PFSK-1 (cell line): ENCODE measurements around the gene SLC6A6.

Experiments
- FOXP2 ChIP-seq: optimal IDR thresholded peaks from 2 replicates; pipeline ENCODE3; 2011; ENCODE audit warnings: borderline replicate concordance, control low read depth, inconsistent platforms; ENCODE audit not compliant: insufficient read depth; ENCODE audit errors: extremely low read length, extremely low read depth
- POLR2AphosphoS5 ChIP-seq: IDR thresholded peaks from 2 replicates; pipeline ENCODE4 v1.6.1; 2012; ENCODE audit warnings: low read depth, mild to moderate bottlenecking, control low read depth, low read length, moderate library complexity
- SIN3A ChIP-seq: IDR thresholded peaks from 2 replicates; pipeline ENCODE4 v1.6.1; 2012; ENCODE audit warnings: mild to moderate bottlenecking, low read length, moderate library complexity, borderline replicate concordance; ENCODE audit not compliant: insufficient read depth
- TAF1 ChIP-seq: IDR thresholded peaks from 2 replicates; pipeline ENCODE4 v1.6.1; 2012; ENCODE audit warnings: low read length, control low read depth, borderline replicate concordance; ENCODE audit not compliant: insufficient read depth
- TF ChIP-seq, protein P1 (sequence below), 2 experiments: IDR thresholded peaks; 2 replicates each; pipeline versions ENCODE4 v1.6.1 to v1.8.0; 2011 to 2012; ENCODE audit warnings: low read depth in 2 of 2, low read length in 2 of 2, control low read depth in 1 of 2, inconsistent platforms in 1 of 2, mild to moderate bottlenecking in 1 of 2, moderate library complexity in 1 of 2; ENCODE audit not compliant: insufficient read depth in 1 of 2

SLC6A6 gene

GRCh38 chr3:14506626-14507304, 104.4 kb downstream of the SLC6A6 start:
- TF ChIP-seq TAF1 (no peak), SIN3A (no peak), POLR2AphosphoS5 (no peak), FOXP2 (no peak)
- TF ChIP-seq, protein P1, sequence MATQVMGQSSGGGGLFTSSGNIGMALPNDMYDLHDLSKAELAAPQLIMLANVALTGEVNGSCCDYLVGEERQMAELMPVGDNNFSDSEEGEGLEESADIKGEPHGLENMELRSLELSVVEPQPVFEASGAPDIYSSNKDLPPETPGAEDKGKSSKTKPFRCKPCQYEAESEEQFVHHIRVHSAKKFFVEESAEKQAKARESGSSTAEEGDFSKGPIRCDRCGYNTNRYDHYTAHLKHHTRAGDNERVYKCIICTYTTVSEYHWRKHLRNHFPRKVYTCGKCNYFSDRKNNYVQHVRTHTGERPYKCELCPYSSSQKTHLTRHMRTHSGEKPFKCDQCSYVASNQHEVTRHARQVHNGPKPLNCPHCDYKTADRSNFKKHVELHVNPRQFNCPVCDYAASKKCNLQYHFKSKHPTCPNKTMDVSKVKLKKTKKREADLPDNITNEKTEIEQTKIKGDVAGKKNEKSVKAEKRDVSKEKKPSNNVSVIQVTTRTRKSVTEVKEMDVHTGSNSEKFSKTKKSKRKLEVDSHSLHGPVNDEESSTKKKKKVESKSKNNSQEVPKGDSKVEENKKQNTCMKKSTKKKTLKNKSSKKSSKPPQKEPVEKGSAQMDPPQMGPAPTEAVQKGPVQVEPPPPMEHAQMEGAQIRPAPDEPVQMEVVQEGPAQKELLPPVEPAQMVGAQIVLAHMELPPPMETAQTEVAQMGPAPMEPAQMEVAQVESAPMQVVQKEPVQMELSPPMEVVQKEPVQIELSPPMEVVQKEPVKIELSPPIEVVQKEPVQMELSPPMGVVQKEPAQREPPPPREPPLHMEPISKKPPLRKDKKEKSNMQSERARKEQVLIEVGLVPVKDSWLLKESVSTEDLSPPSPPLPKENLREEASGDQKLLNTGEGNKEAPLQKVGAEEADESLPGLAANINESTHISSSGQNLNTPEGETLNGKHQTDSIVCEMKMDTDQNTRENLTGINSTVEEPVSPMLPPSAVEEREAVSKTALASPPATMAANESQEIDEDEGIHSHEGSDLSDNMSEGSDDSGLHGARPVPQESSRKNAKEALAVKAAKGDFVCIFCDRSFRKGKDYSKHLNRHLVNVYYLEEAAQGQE (IDR thresholded peaks at IDR 0.05; ENCODE audit: insufficient read depth in 1 of 2, low read depth in 2 of 2, low read length in 2 of 2): no peak

DNA sequence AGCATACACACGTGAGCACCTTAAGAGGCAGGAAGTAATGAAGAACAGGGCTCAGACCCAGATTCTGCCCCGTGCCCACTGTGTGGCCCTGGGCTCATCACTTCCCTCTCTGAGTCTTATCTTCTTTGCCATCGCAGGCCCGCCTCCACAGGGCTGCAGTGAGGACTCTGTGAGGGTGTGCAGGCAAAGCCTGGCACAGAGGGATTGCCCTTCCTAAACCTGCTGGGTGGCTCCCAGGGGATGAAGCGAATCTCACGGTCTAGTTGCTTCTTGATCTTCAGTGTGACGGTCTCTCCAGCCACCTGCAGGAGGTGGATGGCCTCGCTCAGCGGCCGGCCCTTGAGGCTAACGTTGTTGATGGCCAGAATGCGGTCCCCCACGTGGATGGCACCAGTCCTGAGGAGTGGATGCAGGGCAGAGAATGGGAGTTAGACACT, 104.9 kb downstream of the SLC6A6 start:
- no peak for TF ChIP-seq POLR2AphosphoS5
- TF ChIP-seq FOXP2: no peak
- TF ChIP-seq TAF1: no peak

DNA sequence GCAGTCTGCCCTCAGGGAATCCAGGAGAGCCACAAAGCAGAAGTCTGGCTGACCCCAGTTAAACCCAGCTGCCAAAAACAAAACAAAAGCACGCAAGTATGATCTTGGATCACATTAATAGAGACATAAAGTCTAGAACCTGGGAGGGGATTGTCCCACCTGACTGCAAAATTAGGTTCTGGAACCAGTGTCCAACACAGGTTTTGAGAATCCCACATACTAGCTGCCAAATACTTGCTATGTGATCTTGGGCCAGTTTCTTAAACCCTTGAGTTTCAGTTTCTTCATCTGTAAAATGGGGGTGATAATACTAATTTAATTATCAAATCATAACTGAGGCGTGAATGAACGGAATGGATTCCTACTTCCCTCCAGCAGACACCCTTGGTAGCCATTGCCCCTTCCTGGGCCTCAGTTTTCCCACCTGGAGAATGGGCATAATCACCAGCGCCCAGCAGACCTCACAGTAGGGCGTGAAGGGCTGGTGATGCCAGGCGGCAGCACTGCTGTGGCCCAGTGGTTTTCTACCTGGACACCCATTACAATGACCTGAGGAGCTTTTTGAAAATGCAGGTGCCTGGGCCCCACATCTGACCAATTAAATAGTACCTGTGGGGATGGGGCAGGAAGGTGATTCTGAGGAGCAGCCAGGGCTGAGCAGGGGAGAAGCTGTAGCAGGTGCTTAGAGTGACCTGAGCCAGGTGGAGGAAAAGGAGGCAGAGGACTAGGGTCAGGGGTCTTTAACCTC, 105.5 kb downstream of the SLC6A6 start:
- no peak for TF ChIP-seq FOXP2

DNA sequence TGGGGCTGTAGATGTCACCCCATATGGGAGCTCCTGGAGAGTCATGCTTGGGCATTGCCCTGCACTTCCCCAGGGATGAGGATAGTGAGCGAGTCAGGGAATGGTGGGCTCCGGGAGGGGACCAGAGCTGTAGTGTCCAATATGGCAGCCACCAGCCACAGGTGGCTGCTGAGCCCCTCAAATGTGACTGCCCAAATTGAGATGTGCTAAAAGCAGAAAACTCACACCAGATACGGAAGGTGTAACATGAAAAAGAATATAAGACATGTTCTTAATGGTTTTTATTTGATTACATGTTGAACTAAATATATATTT, 106.1 kb downstream of the SLC6A6 start:
- TF ChIP-seq FOXP2 (no peak), SIN3A (no peak), TAF1 (no peak), POLR2AphosphoS5 (no peak)
- TF ChIP-seq, protein P1 (IDR thresholded peaks at IDR 0.05; ENCODE audit: insufficient read depth in 1 of 2, low read depth in 2 of 2, low read length in 2 of 2): no peak

DNA sequence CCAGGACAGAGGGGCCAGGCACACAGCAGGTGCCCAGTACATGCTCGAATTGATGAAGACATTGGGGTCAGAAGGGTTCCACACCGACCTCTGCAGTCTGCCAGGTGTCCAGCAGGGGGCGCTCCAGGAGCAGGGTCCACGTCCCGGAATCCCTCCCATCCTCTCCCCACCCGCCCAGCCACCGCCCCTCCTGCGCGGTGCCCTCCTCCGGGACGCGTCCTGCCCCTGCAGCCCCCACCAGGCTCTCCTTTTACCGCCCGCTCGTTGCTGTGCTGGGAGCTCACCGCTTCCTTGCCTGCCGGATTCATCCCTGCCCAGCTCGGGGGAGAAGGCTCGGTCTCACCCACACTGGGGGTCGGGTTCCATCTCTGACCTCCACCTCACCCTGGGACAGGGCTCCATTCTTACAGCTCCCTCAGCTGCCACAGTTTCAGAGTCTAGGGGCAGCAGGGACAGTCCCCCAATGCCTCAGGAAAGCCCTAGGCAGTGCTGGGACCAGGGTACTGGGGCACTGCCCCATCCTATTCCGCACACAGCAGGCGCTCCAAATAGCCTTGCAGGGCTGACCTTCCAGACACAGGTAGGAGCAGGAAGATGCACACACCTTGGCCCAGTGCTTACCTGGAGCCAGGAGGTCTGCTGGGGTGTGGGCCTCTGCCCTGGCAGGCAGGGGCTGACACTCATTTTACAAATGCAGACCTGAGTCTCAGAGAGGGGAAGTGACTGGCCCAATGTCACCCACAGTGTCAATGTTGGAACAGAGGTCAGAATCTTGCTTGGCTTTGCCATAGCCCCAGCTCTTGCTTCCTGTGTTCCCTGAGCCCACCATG, 106.8 kb downstream of the SLC6A6 start:
- TF ChIP-seq, protein P1 (IDR thresholded peaks at IDR 0.05; ENCODE audit: insufficient read depth in 1 of 2, low read depth in 2 of 2, low read length in 2 of 2): no peak
- TF ChIP-seq TAF1 (no peak), SIN3A (no peak), POLR2AphosphoS5 (no peak), FOXP2 (no peak)
